ENCODE results near the gene PCID2.
A peak's percentile ranks its signal among the peaks of the same experiment; 100 is the strongest.

The PCID2 gene

DNA sequence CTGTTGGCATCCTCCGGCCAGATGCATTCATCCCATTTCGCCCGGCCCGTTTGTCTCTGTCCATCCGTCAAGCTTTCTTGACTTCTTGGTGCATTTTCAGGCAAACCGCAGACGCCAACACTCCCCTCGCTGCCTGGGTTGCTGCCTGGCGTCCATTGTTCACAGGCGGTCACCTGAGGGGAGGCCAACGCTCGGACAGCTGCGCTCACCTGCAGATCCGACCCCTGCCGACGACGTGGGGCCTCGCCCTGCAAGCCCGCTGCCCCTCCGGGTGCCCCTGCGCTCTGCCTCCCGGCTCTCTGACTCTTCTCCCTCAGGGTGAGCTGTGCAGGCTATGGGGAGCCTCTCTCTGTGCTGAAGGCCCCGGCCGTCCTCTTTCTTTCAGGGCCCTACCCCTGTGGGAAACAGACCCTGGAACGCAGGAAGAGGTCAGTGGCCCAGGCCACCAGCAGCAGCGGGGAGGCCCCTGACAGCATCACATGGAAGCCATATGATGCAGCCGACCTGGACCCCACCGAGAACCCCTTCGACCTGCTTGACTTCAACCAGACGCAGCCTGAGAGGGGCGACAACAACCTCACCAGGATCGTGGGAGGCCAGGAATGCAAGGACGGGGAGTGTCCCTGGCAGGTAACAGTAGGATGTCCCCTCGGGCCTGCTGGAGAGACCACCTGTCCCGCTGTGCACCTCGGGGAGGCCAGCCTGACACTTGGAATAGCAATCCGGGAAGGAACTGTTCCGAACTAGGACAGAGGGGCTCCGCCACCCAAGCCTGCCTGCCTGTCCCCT is 64.8 kb downstream of the PCID2 start:
- intact Hi-C loops (cut with DNase I): no loop called here
- DNase-seq: peak in 8 of 42 donors; percentile 6 to 40 (median 17)

DNA sequence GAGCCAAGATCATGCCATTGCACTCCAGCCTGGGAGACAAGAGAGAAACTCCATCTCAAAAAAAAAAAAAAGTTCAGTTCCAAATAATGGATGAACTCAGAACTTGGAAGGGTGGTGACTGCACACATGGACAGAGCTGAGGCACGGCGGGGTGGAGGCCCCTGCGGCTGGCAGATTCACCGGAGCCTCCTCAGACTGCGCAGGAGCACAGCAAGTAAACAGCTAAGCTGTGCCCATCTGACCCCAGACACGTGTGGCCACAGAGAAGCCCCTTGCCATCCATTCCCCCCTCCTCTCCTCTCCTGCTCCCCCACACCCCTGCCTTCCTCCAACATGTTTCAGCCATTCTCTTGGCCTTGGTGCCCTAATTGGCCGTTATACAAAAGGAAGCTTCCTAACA is 65.6 kb downstream of the PCID2 start:
- DNase-seq: peak in 6 of 42 donors; percentile 2 to 32 (median 6)

DNA sequence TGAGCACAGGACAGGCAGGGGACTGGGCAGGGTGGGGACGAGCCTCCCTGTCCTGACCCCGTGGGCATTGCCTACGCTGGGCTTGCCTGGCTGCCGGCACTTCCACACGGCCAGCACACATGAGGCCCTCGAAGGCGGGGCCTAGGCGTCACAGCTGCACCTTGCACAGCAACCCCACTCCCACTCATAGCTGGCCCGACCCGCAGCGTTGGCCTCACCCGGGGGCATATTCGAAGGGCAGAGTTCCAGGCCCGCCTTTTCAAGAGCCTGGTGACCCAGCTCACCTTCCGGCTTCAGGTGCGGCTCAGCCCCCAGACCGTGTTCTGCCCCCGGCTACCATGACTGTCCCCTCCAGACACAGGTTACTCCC is 66.9 kb downstream of the PCID2 start:
- DNase-seq: peak in 7 of 42 donors; percentile 5 to 41 (median 13)
- intact Hi-C loops (cut with DNase I): no loop called here

More for the DNA sequence above, 65.6 kb downstream of the PCID2 start:
- intact Hi-C loops (cut with DNase I): no loop called here

DNA sequence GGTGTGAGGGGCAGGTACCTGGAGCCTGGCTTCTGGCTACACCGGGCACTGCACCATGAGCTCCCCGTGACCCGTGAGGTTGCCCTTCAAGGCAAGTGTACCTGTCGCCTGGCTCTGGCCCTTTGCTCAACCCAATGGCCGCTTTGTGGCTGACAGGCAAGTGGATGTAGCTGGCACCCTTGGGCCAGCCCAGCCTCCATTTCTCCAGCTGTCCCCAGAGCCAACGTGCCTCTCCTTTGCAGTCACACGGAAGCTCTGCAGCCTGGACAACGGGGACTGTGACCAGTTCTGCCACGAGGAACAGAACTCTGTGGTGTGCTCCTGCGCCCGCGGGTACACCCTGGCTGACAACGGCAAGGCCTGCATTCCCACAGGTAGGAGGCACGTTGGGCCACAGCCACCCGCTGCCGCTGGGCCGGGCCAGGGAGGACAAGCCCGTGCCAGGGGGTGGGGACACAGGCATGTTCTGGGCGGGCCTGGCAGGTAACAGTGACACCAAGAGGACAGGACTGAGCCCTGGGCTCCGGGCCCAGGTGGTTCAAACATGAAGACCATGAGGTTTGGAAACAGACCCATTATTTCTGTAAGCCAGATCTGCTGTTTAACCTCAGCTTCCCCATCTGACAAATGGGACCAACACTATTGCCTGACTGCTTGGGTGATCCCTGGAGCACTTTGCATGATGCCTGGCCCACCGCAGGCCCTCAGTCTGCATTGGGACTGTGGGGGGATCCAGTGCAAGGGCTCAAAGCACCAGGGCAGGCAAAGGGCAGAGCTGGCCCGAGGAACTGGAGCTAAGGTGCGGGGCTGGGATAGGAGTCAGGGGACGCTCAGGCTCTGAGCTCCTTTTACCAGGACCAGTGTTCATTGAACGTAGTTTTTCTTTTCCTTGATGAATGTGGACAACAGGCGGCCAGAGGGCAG is 67.5 kb downstream of the PCID2 start:
- DNase-seq: peak in 8 of 42 donors; percentile 3 to 20 (median 8)
- intact Hi-C loops (cut with DNase I): no loop called here

DNA sequence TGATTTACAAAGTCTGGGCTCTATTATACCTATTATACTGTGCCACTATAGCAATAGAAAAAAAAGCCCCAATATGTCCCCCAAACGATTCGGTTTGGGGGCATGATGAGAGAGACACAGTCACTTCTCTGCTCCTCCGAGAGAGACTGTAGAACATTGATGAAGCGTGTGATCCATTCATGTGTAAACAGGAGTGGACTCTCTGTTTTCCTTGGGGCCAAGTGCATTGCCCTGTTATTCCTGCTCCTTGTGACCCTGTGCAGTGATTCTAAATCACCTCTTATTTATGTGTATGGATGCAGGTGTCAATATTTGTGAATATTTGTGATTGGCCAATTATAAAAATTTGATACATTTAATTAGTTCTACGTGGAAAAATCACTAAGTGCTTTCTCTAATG is 68.9 kb downstream of the PCID2 start:
- intact Hi-C loops (cut with DNase I): no loop called here
- DNase-seq: no peak

DNA sequence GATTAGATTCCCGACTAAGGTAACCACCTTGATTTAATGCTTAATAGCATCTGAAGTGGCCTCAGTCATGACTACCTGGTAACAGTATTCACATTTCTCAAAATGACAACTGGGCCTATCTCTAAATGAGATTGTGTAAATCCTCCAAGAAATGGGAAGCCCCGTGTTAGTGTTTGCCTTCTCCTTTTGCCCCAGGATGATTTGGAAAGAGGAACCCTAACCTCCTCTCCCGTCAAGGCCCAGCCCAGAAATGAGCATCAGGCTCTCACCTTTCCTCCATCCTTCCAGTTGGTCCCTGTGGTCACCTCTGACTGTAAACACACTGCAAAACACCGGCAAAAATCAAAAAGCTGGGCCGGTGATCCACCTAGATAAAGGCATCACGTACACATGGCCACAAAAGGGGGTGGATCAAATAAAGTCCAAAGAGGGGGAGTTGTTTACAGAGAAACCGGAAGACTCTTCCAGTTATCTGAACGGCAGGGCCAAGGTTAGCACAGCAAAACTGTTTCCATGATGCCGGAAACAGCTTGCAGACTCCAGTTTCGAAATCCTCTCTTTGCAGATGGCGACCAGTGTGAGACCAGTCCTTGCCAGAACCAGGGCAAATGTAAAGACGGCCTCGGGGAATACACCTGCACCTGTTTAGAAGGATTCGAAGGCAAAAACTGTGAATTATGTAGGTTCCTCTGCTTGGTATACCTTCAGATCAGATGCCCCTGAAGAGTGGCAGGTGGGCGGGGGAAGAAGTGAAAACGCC is 69.5 kb downstream of the PCID2 start:
- DNase-seq: peak in 8 of 42 donors; percentile 1 to 27 (median 6)
- intact Hi-C loops (cut with DNase I): no loop called here

DNA sequence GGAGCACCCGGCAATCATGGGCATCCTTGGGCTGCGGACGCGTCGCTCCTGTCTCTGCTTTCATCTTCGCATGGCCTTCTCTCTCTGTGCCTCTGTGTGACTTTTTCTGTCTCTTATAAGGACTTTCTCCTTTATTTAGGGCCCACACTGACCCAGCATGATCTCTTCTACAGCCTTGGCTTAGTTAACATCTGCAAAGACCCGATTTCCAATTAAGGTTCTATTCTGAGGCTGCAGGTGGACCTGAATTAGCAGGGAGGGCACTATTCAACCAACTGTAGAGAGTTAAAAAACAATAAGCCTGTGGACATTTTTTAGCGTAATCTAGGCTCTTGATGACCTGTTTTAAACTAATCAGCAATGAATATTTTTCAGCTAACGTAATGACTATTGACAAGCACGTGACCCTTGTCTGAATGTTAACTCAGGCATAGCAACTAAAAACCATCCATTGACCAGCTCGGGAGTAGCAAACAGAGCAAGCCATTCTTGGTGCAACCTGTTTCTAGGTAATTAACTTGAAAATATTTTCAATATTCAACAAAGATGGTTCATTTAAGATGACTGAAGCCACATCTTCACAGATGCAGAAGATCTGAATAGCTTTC is 70.7 kb downstream of the PCID2 start:
- intact Hi-C loops (cut with DNase I): no loop called here
- peak in 2 of 42 donors; percentile 2 to 4 for DNase-seq

DNA sequence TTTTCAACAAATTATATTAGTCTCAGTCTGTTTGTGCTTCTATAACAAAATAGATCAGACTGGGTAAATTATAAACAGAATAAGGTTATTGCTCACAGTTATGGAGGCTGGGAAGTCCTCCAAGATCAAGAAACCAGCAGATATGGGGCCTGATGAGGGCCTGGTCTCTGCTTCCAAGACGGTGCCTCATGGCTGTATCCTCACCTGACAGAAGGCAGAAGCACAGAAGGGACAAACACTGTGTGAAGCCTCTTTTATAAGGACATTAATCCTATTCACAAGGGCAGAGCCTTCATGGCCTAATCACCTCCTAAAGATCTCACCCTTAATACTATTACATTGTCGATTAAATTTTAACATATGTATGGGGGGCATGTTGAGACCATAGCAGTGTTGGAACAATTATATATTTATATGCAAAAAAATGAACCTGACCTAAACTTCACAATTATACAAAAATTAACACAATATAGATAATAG is 73.1 kb downstream of the PCID2 start:
- peak in 2 of 42 donors; percentile 11 to 13 for DNase-seq
- intact Hi-C loops (cut with DNase I): no loop called here

DNA sequence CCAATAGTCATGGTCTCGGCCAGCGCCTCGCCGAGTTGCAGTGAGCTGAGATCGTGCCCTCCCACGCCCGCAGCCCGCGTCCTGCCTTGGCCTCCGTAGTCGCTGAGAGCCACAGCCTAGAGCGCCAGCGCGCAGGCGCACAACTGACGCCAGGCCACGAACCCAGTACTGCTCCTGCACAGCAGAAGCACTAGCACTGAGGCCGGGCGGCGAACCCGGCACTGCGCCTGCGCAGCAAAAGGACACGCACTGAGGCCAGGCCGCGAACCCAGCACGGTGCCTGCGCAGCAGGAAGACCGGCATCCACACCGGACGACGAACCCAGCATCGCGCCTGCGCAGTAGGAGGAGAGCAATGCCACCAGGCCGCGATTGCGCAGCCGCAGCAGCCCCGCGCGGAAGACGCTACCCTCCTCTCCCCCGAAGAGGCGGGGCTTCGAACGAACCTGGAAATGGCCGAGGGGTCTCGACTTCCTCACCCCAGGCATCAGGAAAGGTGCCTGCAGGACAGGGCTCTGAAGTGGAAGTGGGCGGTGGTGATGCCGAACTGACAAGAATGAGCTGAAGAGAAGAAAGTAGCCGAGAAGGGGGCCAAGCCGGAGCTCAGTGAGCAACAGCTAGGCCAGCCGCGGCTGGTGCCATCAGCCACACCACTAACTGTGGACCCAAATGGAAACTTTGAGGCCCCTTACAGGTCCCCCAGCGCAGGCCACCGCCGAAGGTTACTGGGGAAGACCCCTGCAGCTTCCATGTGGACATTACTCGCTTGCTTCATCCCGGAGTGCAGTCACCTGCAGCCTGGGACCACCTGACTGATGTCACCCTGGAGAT is 78.3 kb downstream of the PCID2 start:
- intact Hi-C loops (cut with DNase I): no loop called here
- DNase-seq: peak in 14 of 42 donors; percentile 8 to 61 (median 32)

DNA sequence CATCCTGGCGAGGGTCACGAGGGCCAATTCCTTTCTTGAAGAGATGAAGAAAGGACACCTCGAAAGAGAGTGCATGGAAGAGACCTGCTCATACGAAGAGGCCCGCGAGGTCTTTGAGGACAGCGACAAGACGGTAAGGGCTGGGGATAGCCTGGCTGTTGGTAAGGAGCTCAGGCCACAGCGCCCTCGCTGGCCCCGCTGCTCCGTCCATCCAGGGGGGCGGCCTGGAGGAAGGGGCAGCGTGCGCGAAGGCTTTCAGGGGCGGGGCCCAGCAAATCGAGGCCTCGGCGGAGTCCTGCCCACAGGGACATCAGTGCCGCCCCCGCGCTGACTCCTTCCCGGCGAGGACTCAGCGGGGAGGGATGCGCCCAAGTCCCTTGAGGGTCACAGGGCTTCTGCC is 79.0 kb downstream of the PCID2 start:
- DNase-seq: peak in 6 of 42 donors; percentile 0 to 20 (median 9)
- intact Hi-C loops (cut with DNase I): no loop called here
